SK-N-SH (cell line): Measurements from ENCODE around the gene LCOR. TPM values are rescaled to one million over a fixed set of nuclear protein-coding genes. Genes with fewer than 3 reads are reported as not detected.

ENCODE experiments used
- CTCF ChIA-PET: fragments of 300-600, 350-600 bp; formaldehyde crosslinking; extraction: SDS; loops from one replicate; lab custom pipeline; 2021; lab: Yijun Ruan, JAX
- POLR2A ChIA-PET: fragments of 350-600 bp; sonication (Branson Sonifier 250); formaldehyde crosslinking; extraction: SDS; loops from one replicate; lab custom pipeline; 2020; ENCODE audit warnings: antibody characterized with exemption, inconsistent platforms; lab: Yijun Ruan, JAX
- DNase-seq: peaks from one replicate; pipeline ENCODE4 v3.0.0; 2012
- H2AFZ ChIP-seq: fragments of 200-600 bp; sonication (generic); 2 replicates; pipeline ENCODE4 v1.8.1; 2016; ENCODE audit warnings: antibody characterized with exemption, mild to moderate bottlenecking, low read depth
- H3F3A ChIP-seq: fragments of 200-600 bp; sonication (generic); replicated peaks from 2 replicates; pipeline ENCODE3; 2016; ENCODE audit warnings: antibody characterized with exemption, mild to moderate bottlenecking; ENCODE audit not compliant: insufficient read depth
- H3K27ac ChIP-seq, 2 experiments: fragments of 200-500 bp in 1 of 2; fragments of 200-600 bp in 1 of 2; sonication (Bioruptor generic) in 1 of 2; sonication (generic), shearing (Covaris generic) in 1 of 2; 2 replicates each; pipeline versions ENCODE4 v1.5.1 to v1.6.1; 2014 to 2016; ENCODE audit warnings: low read depth in 2 of 2, inconsistent platforms in 1 of 2, low read length in 1 of 2, mild to moderate bottlenecking in 1 of 2, mixed read lengths in 1 of 2
- H3K27me3 ChIP-seq: fragments of 200-600 bp; sonication (generic), shearing (Covaris generic); 2 replicates; pipeline ENCODE4 v1.6.1; 2016; ENCODE audit warnings: mixed run types; ENCODE audit not compliant: insufficient read depth
- H3K36me3 ChIP-seq, 2 experiments: fragments of 200-500 bp in 1 of 2; fragments of 200-600 bp in 1 of 2; sonication (Bioruptor generic) in 1 of 2; sonication (generic) in 1 of 2; replicated peaks in 1 of 2; 2 replicates each; pipeline versions ENCODE3 to v1.5.1; 2014 to 2016; ENCODE audit warnings: low read length in 1 of 2, mild to moderate bottlenecking in 1 of 2; ENCODE audit not compliant: insufficient read depth in 2 of 2, control insufficient read depth in 1 of 2
- H3K4me1 ChIP-seq, 2 experiments: fragments of 200-500 bp in 1 of 2; fragments of 200-600 bp in 1 of 2; sonication (Bioruptor generic) in 1 of 2; sonication (generic), shearing (Covaris generic) in 1 of 2; 2 replicates each; pipeline versions ENCODE4 v1.5.1 to v1.6.1; 2014 to 2016; ENCODE audit warnings: low read depth in 1 of 2, low read length in 1 of 2, mixed run types in 1 of 2; ENCODE audit not compliant: insufficient read depth in 2 of 2, control insufficient read depth in 1 of 2
- H3K4me2 ChIP-seq: fragments of 200-600 bp; sonication (generic), shearing (Covaris generic); 2 replicates; pipeline ENCODE4 v1.6.1; 2017; ENCODE audit warnings: mixed run types
- H3K4me3 ChIP-seq, 2 experiments: fragments of 200-500 bp in 1 of 2; fragments of 200-600 bp in 1 of 2; sonication (Bioruptor generic) in 1 of 2; sonication (generic), shearing (Covaris generic) in 1 of 2; 2 replicates each; pipeline versions ENCODE4 v1.5.1 to v1.8.1; 2014 to 2016; ENCODE audit warnings: low read depth in 2 of 2, inconsistent platforms in 1 of 2, low read length in 1 of 2, mild to moderate bottlenecking in 1 of 2, mixed read lengths in 1 of 2, moderate library complexity in 1 of 2
- H3K79me2 ChIP-seq: fragments of 200-600 bp; sonication (generic); 2 replicates; pipeline ENCODE4 v1.8.1; 2017; ENCODE audit warnings: mild to moderate bottlenecking; ENCODE audit not compliant: insufficient read depth
- H3K9ac ChIP-seq: fragments of 200-600 bp; sonication (generic); 2 replicates; pipeline ENCODE4 v1.6.1; 2017; ENCODE audit warnings: mixed run types
- H3K9me2 ChIP-seq: fragments of 200-600 bp; sonication (generic); 2 replicates; pipeline ENCODE4 v1.6.1; 2017; ENCODE audit warnings: mixed run types
- H3K9me3 ChIP-seq: fragments of 200-600 bp; sonication (generic); 2 replicates; pipeline ENCODE4 v1.6.1; 2017; ENCODE audit warnings: mixed run types, mild to moderate bottlenecking, moderate library complexity
- H4K20me1 ChIP-seq: fragments of 200-600 bp; sonication (generic); 2 replicates; pipeline ENCODE4 v1.6.1; 2017; ENCODE audit warnings: mild to moderate bottlenecking, mixed run types; ENCODE audit not compliant: insufficient read depth
- CTCF ChIP-seq: fragments of 200-600 bp; sonication (generic); IDR thresholded peaks from 2 replicates; pipeline ENCODE4 v1.6.1; 2017; ENCODE audit warnings: antibody characterized with exemption, mild to moderate bottlenecking, moderate library complexity
- ELF1 ChIP-seq: IDR thresholded peaks from 2 replicates; pipeline ENCODE4 v1.4.0; 2012
- FOSL2 ChIP-seq: IDR thresholded peaks from 2 replicates; pipeline ENCODE4 v1.4.0; 2012; ENCODE audit warnings: low read depth, mild to moderate bottlenecking, moderate library complexity, borderline replicate concordance
- FOXJ3 ChIP-seq: sonication (generic); formaldehyde crosslinking; IDR thresholded peaks from 2 replicates; pipeline ENCODE4 v1.5.1; 2020; ENCODE audit warnings: mild to moderate bottlenecking, missing genetic modification reagents
- FOXM1 ChIP-seq: IDR thresholded peaks from 2 replicates; pipeline ENCODE4 v1.4.0; 2012; ENCODE audit warnings: low read depth, mild to moderate bottlenecking
- GATA2 ChIP-seq: sonication (generic); formaldehyde crosslinking; IDR thresholded peaks from 2 replicates; pipeline ENCODE4 v1.5.0; 2020; ENCODE audit warnings: mild to moderate bottlenecking, missing genetic modification reagents
- IRF3 ChIP-seq: fragments of 150-350 bp; IDR thresholded peaks from 2 replicates; pipeline ENCODE4 v1.6.1; 2016; ENCODE audit warnings: mild to moderate bottlenecking, low read depth, low read length
- JUND ChIP-seq: IDR thresholded peaks from 2 replicates; pipeline ENCODE4 v1.4.0; 2012
- MEF2A ChIP-seq: IDR thresholded peaks from 2 replicates; pipeline ENCODE4 v1.4.0; 2012; ENCODE audit warnings: low read depth, borderline replicate concordance
- MXI1 ChIP-seq: IDR thresholded peaks from 2 replicates; pipeline ENCODE4 v1.6.1; 2012; ENCODE audit warnings: mild to moderate bottlenecking, low read depth, low read length, improper control_type of control experiment
- NFIC ChIP-seq: IDR thresholded peaks from 2 replicates; pipeline ENCODE4 v1.4.0; 2012; ENCODE audit warnings: borderline replicate concordance
- NRF1 ChIP-seq: IDR thresholded peaks from 2 replicates; pipeline ENCODE4 v1.6.1; 2012; ENCODE audit warnings: low read depth, mild to moderate bottlenecking, low read length
- PBX3 ChIP-seq: IDR thresholded peaks from 2 replicates; pipeline ENCODE4; 2012
- RFX5 ChIP-seq: IDR thresholded peaks from 2 replicates; pipeline ENCODE4 v1.6.1; 2012; ENCODE audit warnings: mild to moderate bottlenecking, improper control_type of control experiment, low read length
- TCF12 ChIP-seq: IDR thresholded peaks from 2 replicates; pipeline ENCODE4 v1.4.0; 2012
- USF1 ChIP-seq: IDR thresholded peaks from 2 replicates; pipeline ENCODE4 v1.4.0; 2012; ENCODE audit warnings: low read depth, borderline replicate concordance
- USF2 ChIP-seq: fragments of 150-350 bp; IDR thresholded peaks from 2 replicates; pipeline ENCODE4 v1.6.1; 2017; ENCODE audit warnings: antibody characterized with exemption, low read length, low read depth, borderline replicate concordance
- ZBTB33 ChIP-seq: IDR thresholded peaks from 2 replicates; pipeline ENCODE4 v1.4.0; 2012; ENCODE audit warnings: low read depth, borderline replicate concordance
- WGBS: methylation state at CpG from one replicate; pipeline ENCODE4 v1.1.6; 2017; ENCODE audit warnings: low lambda C conversion rate; 5-methylcytosine and 5-hydroxymethylcytosine counted together
- polyA plus RNA-seq, 3 experiments: library from polyadenylated mRNA; depleted of rRNA; stranded (reverse); fragments of >200 nt; gene quantifications; 2 replicates each; pipeline ENCODE4 v1.2.3, GENCODE V29; 2012

LCOR gene
- polyA plus RNA-seq, 1 of the 3 experiments (the other 2 are of a cell fraction) = 1.9 TPM

GRCh38 chr10:97003804-97004201 lies 171.7 kb downstream of the LCOR start (continued):
- TF ChIP-seq ZBTB33 (no peak), GATA2 (no peak), MEF2A (no peak)
- TF ChIP-seq, all 33 proteins: peak for 0

- no peak overlapping the region for H3K27ac ChIP-seq
- CTCF ChIA-PET = interaction anchor here (1.3 kb wide), 1 partner anchor 32 kb away, joined by 3 read pairs; no protein-coding TSS in a partner anchor
These were observed 172.5 kb downstream of the LCOR start for GRCh38 chr10:97004591-97004990.

More at GRCh38 chr10:97004591-97004990, 172.5 kb downstream of the LCOR start:
- 78% methylated on average over 5 of the region's 10 CpGs for WGBS
- no peak for TF ChIP-seq FOXJ3 (CRISPR knock-in tag)
- no peak for TF ChIP-seq USF2
- no peak for TF ChIP-seq MEF2A
- TF ChIP-seq FOSL2 = no peak
- no peak for TF ChIP-seq RFX5
- TF ChIP-seq ELF1 = no peak
- no peak for TF ChIP-seq NRF1
- no peak for TF ChIP-seq USF1
- TF ChIP-seq MXI1 = no peak
- TF ChIP-seq TCF12 = no peak
- TF ChIP-seq JUND = no peak
- no peak for TF ChIP-seq FOXM1
- TF ChIP-seq PBX3 = no peak
- TF ChIP-seq CTCF = no peak
- TF ChIP-seq NFIC = no peak
- TF ChIP-seq IRF3 = no peak
- TF ChIP-seq, all 33 proteins: peak for 0
- no peaks in the 10 kb centered on the region for H3F3A ChIP-seq
- no peaks in the 10 kb centered on the region for H3K79me2 ChIP-seq
- no peak for DNase-seq
- H3K36me3 ChIP-seq = no peaks in the 10 kb centered on the region
- H3K4me2 ChIP-seq = no peak overlapping the region
- no peaks in the 10 kb centered on the region for H3K27me3 ChIP-seq
- H4K20me1 ChIP-seq = no peaks in the 10 kb centered on the region
- H3K9ac ChIP-seq = no peak overlapping the region
- peaks cover 3% of the 10 kb centered on the region; the same call in 1 of the 2 replicates for H3K9me2 ChIP-seq
- H3K9me3 ChIP-seq = peaks cover 7% of the 10 kb centered on the region; the same call in 1 of the 2 replicates
- no peaks in the 10 kb centered on the region for H3K4me1 ChIP-seq
- POLR2A ChIA-PET = no interaction called here
- no peak overlapping the region for H3K4me3 ChIP-seq
- H2AFZ ChIP-seq = no peak overlapping the region
